ENCODE data around the gene DNAH14. TPM values are rescaled to one million over a fixed set of nuclear protein-coding genes. Genes with fewer than 3 reads are reported as not detected.
"Not testable (repeated sequence)": the region's sequence is repeated elsewhere in the genome, so short reads cannot be mapped to it uniquely, and the experiment has no call there.

The DNAH14 gene
- polyA plus RNA-seq, 2 of the 4 experiments (the other 2 are of a cell fraction), result 15.9 to 35.8 TPM

DNA sequence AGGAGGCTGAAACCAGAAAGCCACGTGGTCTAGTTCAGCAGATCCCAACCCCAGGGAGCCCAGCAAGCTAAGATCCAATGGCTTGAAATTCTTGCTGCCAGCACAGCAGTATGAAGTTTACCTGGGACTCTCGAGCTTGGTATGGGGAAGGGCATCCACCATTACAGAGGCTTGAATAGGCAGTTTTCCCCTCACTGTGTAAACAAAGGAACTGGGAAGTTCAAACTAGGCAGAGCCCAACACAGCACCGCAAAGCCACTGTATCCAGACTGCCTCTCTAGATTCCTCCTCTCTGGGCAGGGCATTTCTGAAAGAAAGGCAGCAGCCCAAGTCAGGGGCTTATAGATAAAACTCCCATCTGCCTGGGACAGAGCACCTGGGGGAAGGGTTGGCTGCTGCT is 280.7 kb downstream of the DNAH14 start:
- H3K4me3 ChIP-seq; H3K27ac ChIP-seq; ATAC-seq; H3K4me2 ChIP-seq; H3K4me1 ChIP-seq; FAIRE-seq; POLR2A ChIA-PET; H3K9me3 ChIP-seq; DNase-seq (ENCODE audit: low read depth in 1 of 2, low spot score in 1 of 2); CTCF ChIA-PET: not testable (repeated sequence)
- 24% methylated on average over 3 of the region's 3 CpGs for WGBS (ENCODE audit: missing lambda C conversion rate)

DNA sequence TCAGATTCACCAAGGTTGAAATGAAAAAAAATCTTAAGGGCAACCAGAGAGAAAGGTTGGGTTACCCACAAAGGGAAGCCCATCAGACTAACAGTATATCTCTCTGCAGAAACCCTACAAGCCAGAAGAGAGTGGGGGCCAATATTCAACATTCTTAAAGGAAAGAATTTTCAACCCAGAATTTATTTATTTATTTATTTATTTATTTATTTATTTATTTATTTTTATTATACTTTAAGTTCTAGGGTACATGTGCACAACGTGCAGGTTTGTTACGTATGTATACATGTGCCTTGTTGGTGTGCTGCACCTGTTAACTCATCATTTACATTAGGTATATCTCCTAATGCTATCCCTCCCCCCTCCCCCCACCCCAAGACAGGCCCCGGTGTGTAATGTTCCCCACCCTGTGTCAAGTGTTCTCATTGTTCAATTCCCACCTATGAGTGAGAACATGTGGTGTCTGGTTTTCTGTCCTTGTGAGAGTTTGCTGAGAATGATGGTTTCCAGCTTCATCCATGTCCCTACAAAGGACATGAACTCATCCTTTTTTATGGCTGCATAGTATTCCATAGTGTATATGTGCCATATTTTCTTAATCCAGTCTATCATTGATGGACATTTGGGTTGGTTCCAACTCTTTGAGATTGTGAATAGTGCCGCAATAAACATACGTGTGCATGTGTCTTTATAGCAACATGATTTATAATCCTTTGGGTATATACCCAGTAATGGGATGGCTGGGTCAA is 282.4 kb downstream of the DNAH14 start:
- FAIRE-seq; POLR2A ChIA-PET; H3K27ac ChIP-seq; DNase-seq (ENCODE audit: low read depth in 1 of 2, low spot score in 1 of 2); H3K4me2 ChIP-seq; H3K4me3 ChIP-seq; H3K9me3 ChIP-seq; CTCF ChIA-PET; ATAC-seq; H3K4me1 ChIP-seq: not testable (repeated sequence)
- peak; percentile 45; the same call in 1 of the 2 replicates for TF ChIP-seq ZC3H11A (IDR thresholded peaks at IDR 0.05)
- WGBS (ENCODE audit: missing lambda C conversion rate), result 72% methylated on average over 5 of the region's 5 CpGs

DNA sequence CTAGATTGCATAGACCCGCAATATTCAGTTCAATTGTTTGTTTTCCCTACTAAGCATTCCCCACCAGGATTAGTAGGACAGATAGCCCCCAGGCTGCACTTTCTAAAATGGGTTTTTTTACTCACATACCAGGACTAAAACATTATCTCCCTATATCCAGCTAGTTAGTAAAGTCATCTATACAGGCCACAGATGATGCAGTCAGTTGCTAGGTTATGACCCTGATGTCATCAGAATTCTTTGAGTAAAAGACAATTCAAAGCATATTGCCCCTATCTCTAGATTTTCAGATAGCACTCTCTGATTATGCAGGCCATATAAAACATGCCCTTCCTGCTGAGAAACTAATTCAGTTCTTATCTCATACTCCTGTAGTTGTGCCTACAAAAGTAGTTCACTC is 294.8 kb downstream of the DNAH14 start:
- no peak overlapping the region for H3K4me2 ChIP-seq
- no peak overlapping the region for H3K4me3 ChIP-seq
- no peaks in the 10 kb centered on the region for H3K4me1 ChIP-seq
- no peak overlapping the region for H3K27ac ChIP-seq
- no peaks in the 10 kb centered on the region; the same call in 2 of the 3 replicates for H3K9me3 ChIP-seq
- 65% methylated on average over 1 of the region's 1 CpG for WGBS (ENCODE audit: missing lambda C conversion rate)
- FAIRE-seq, result no peak
- TF ChIP-seq KDM5A (IDR thresholded peaks at IDR 0.05) (no peak), NFE2L2 (conservative IDR thresholded peaks at IDR 0.05; ENCODE audit: low read length) (no peak), TFCP2L1 (CRISPR knock-in tag; IDR thresholded peaks at IDR 0.05) (no peak), ZNF302 (CRISPR knock-in tag; IDR thresholded peaks at IDR 0.05) (no peak), RCOR1 (IDR thresholded peaks at IDR 0.05; ENCODE audit: low read depth, low read length) (no peak), GATA3 (IDR thresholded peaks at IDR 0.05; ENCODE audit: borderline replicate concordance) (no peak), MAZ (IDR thresholded peaks at IDR 0.05; ENCODE audit: borderline replicate concordance, low read depth, low read length) (no peak), MAFK (IDR thresholded peaks at IDR 0.05; ENCODE audit: partially characterized antibody) (no peak), EP300 (IDR thresholded peaks at IDR 0.05) (no peak), FOSB (CRISPR knock-in tag; IDR thresholded peaks at IDR 0.05) (no peak)
- TF ChIP-seq, protein P1, sequence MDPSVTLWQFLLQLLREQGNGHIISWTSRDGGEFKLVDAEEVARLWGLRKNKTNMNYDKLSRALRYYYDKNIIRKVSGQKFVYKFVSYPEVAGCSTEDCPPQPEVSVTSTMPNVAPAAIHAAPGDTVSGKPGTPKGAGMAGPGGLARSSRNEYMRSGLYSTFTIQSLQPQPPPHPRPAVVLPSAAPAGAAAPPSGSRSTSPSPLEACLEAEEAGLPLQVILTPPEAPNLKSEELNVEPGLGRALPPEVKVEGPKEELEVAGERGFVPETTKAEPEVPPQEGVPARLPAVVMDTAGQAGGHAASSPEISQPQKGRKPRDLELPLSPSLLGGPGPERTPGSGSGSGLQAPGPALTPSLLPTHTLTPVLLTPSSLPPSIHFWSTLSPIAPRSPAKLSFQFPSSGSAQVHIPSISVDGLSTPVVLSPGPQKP (IDR thresholded peaks at IDR 0.05; ENCODE audit: low read depth, low read length), result no peak
- TF ChIP-seq, protein P2, sequence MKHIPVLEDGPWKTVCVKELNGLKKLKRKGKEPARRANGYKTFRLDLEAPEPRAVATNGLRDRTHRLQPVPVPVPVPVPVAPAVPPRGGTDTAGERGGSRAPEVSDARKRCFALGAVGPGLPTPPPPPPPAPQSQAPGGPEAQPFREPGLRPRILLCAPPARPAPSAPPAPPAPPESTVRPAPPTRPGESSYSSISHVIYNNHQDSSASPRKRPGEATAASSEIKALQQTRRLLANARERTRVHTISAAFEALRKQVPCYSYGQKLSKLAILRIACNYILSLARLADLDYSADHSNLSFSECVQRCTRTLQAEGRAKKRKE (CRISPR knock-in tag; IDR thresholded peaks at IDR 0.05; ENCODE audit: low read depth), result no peak
- TF ChIP-seq, protein P3, sequence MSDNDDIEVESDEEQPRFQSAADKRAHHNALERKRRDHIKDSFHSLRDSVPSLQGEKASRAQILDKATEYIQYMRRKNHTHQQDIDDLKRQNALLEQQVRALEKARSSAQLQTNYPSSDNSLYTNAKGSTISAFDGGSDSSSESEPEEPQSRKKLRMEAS (IDR thresholded peaks at IDR 0.05), result no peak
- TF ChIP-seq, protein P4, sequence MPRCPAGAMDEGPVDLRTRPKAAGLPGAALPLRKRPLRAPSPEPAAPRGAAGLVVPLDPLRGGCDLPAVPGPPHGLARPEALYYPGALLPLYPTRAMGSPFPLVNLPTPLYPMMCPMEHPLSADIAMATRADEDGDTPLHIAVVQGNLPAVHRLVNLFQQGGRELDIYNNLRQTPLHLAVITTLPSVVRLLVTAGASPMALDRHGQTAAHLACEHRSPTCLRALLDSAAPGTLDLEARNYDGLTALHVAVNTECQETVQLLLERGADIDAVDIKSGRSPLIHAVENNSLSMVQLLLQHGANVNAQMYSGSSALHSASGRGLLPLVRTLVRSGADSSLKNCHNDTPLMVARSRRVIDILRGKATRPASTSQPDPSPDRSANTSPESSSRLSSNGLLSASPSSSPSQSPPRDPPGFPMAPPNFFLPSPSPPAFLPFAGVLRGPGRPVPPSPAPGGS (IDR thresholded peaks at IDR 0.05), result no peak
- no peak for DNase-seq (ENCODE audit: low read depth in 1 of 2, low spot score in 1 of 2)
- POLR2A ChIA-PET, result no interaction called here
- CTCF ChIA-PET, result no interaction called here
- no peak for ATAC-seq

DNA sequence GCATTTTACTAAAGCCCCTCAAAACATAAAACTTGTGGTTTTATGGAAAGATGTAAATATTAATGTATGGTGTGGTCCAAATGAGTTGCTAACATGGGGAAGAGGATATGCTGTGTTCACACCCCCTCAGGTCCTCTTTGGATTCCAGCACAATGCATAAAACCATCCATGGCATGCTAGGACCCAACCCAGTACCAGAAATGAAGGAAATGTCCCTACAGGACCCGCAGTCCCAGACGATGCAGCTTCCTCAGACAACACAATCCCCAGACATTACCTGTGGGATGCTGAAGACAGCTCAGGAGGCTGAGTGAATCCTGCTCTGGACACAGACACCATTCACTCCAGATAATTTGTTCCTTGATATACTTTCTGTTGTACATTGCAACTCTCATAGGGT is 296.2 kb downstream of the DNAH14 start:
- H3K9me3 ChIP-seq, result no peaks in the 10 kb centered on the region; the same call in 2 of the 3 replicates
- no peak overlapping the region for H3K27ac ChIP-seq
- TF ChIP-seq NFE2L2 (conservative IDR thresholded peaks at IDR 0.05; ENCODE audit: low read length), result no peak
- TF ChIP-seq, protein P5, sequence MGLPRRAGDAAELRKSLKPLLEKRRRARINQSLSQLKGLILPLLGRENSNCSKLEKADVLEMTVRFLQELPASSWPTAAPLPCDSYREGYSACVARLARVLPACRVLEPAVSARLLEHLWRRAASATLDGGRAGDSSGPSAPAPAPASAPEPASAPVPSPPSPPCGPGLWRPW (IDR thresholded peaks at IDR 0.05), result no peak
- TF ChIP-seq FOXS1 (CRISPR knock-in tag; IDR thresholded peaks at IDR 0.05), result no peak
- TF ChIP-seq, protein P1 (IDR thresholded peaks at IDR 0.05; ENCODE audit: low read depth, low read length), result no peak
- TF ChIP-seq, protein P6, sequence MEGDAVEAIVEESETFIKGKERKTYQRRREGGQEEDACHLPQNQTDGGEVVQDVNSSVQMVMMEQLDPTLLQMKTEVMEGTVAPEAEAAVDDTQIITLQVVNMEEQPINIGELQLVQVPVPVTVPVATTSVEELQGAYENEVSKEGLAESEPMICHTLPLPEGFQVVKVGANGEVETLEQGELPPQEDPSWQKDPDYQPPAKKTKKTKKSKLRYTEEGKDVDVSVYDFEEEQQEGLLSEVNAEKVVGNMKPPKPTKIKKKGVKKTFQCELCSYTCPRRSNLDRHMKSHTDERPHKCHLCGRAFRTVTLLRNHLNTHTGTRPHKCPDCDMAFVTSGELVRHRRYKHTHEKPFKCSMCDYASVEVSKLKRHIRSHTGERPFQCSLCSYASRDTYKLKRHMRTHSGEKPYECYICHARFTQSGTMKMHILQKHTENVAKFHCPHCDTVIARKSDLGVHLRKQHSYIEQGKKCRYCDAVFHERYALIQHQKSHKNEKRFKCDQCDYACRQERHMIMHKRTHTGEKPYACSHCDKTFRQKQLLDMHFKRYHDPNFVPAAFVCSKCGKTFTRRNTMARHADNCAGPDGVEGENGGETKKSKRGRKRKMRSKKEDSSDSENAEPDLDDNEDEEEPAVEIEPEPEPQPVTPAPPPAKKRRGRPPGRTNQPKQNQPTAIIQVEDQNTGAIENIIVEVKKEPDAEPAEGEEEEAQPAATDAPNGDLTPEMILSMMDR (IDR thresholded peaks at IDR 0.05), result no peak
- TF ChIP-seq ESRRA (IDR thresholded peaks at IDR 0.05; ENCODE audit: borderline replicate concordance, low read length), result no peak
- TF ChIP-seq NR3C1 (IDR thresholded peaks at IDR 0.05), result no peak
- H3K4me1 ChIP-seq, result no peaks in the 10 kb centered on the region
- no peak for DNase-seq (ENCODE audit: low read depth in 1 of 2, low spot score in 1 of 2)
- ChIA-PET POLR2A (no interaction called here), CTCF (no interaction called here)
- WGBS (ENCODE audit: missing lambda C conversion rate), result 64% methylated on average over 2 of the region's 2 CpGs
- no peak for FAIRE-seq
- ATAC-seq, result no peak
- no peak overlapping the region for H3K4me3 ChIP-seq
- H3K4me2 ChIP-seq, result no peak overlapping the region

Measured in A549 (cell line).